H9 (cell line): ENCODE measurements around the gene PGLYRP4. TPM values are rescaled to one million over a fixed set of nuclear protein-coding genes. Genes with fewer than 3 reads are reported as not detected.

Source experiments
- DNase-seq: peaks from one replicate; pipeline ENCODE4 v3.0.0-alpha.2; 2017
- H2AFZ ChIP-seq: one replicate; pipeline ENCODE4 v1.6.1; 2013; ENCODE audit warnings: mild to moderate bottlenecking, low read length, control low read depth, moderate library complexity
- H2AK5ac ChIP-seq: 2 replicates; pipeline ENCODE4 v1.6.1; 2013; ENCODE audit warnings: low read length, control low read depth, mixed read lengths; ENCODE audit not compliant: insufficient read length
- H2BK120ac ChIP-seq: one replicate; pipeline ENCODE4 v1.6.1; 2013; ENCODE audit warnings: low read depth, mild to moderate bottlenecking, low read length, control low read depth, inconsistent platforms; ENCODE audit not compliant: poor library complexity, severe bottlenecking
- H2BK12ac ChIP-seq: 2 replicates; pipeline ENCODE4 v1.6.1; 2013; ENCODE audit warnings: low read length, control low read depth, mixed read lengths, low read depth; ENCODE audit not compliant: insufficient read length
- H2BK15ac ChIP-seq: 2 replicates; pipeline ENCODE4 v1.6.1; 2013; ENCODE audit warnings: low read depth, low read length, control low read depth
- H2BK20ac ChIP-seq: one replicate; pipeline ENCODE4 v1.6.1; 2013; ENCODE audit warnings: low read depth, mild to moderate bottlenecking, low read length, control low read depth, inconsistent platforms; ENCODE audit not compliant: poor library complexity, severe bottlenecking
- H2BK5ac ChIP-seq: 2 replicates; pipeline ENCODE4 v1.6.1; 2013; ENCODE audit warnings: low read length, control low read depth, mixed read lengths; ENCODE audit not compliant: insufficient read length
- H3K14ac ChIP-seq: 2 replicates; pipeline ENCODE4 v1.6.1; 2013; ENCODE audit warnings: low read length, control low read depth; ENCODE audit not compliant: insufficient read depth
- H3K18ac ChIP-seq: 2 replicates; pipeline ENCODE4 v1.6.1; 2013; ENCODE audit warnings: low read depth, mild to moderate bottlenecking, mixed read lengths, low read length, control low read depth; ENCODE audit not compliant: insufficient read length
- H3K23ac ChIP-seq: 2 replicates; pipeline ENCODE4 v1.6.1; 2013; ENCODE audit warnings: low read length, control low read depth, mixed read lengths, low read depth; ENCODE audit not compliant: insufficient read length
- H3K23me2 ChIP-seq: 2 replicates; pipeline ENCODE4 v1.6.1; 2013; ENCODE audit warnings: low read depth, mild to moderate bottlenecking, mixed read lengths, low read length, control low read depth; ENCODE audit not compliant: insufficient read length, poor library complexity, severe bottlenecking
- H3K27ac ChIP-seq: 2 replicates; pipeline ENCODE4 v1.5.1; 2013; ENCODE audit warnings: low read length, control low read depth, mixed read lengths, low read depth; ENCODE audit not compliant: insufficient read length
- H3K27me3 ChIP-seq: 2 replicates; pipeline ENCODE4 v1.6.1; 2013; ENCODE audit warnings: low read length, control low read depth, inconsistent platforms; ENCODE audit not compliant: insufficient read depth
- H3K4ac ChIP-seq: 2 replicates; pipeline ENCODE4 v1.6.1; 2013; ENCODE audit warnings: low read depth, mild to moderate bottlenecking, control low read depth, inconsistent platforms, low read length, moderate library complexity
- H3K4me1 ChIP-seq: 2 replicates; pipeline ENCODE4 v1.6.1; 2013; ENCODE audit warnings: low read length, control low read depth, inconsistent platforms; ENCODE audit not compliant: insufficient read depth
- H3K4me2 ChIP-seq: 2 replicates; pipeline ENCODE4 v1.6.1; 2013; ENCODE audit warnings: low read length, control low read depth, mixed read lengths; ENCODE audit not compliant: insufficient read length, insufficient read depth
- H3K56ac ChIP-seq: 2 replicates; pipeline ENCODE4 v1.6.1; 2013; ENCODE audit warnings: low read depth, mild to moderate bottlenecking, mixed read lengths, low read length, control low read depth; ENCODE audit not compliant: insufficient read length
- H3K79me1 ChIP-seq: 2 replicates; pipeline ENCODE4 v1.6.1; 2013; ENCODE audit warnings: low read depth, mild to moderate bottlenecking, moderate library complexity, low read length, control low read depth, inconsistent platforms; ENCODE audit not compliant: insufficient read depth, poor library complexity, severe bottlenecking
- H3K79me2 ChIP-seq: 2 replicates; pipeline ENCODE4 v1.6.1; 2013; ENCODE audit warnings: low read length, control low read depth, inconsistent platforms; ENCODE audit not compliant: insufficient read depth
- H3K9ac ChIP-seq: 2 replicates; pipeline ENCODE4 v1.6.1; 2013; ENCODE audit warnings: low read length, control low read depth, mixed read lengths; ENCODE audit not compliant: insufficient read length; ENCODE audit errors: extremely low read depth
- H3K9me3 ChIP-seq: one replicate; pipeline ENCODE4 v1.6.1; 2013; ENCODE audit warnings: low read depth, low read length, inconsistent platforms; ENCODE audit not compliant: control insufficient read depth
- H3T11ph ChIP-seq: one replicate; pipeline ENCODE4 v1.6.1; 2013; ENCODE audit warnings: mild to moderate bottlenecking, low read length, control low read depth, inconsistent platforms
- H4K20me1 ChIP-seq: one replicate; pipeline ENCODE4 v1.6.1; 2013; ENCODE audit not compliant: control insufficient read depth, insufficient read length, insufficient read depth
- H4K5ac ChIP-seq: 2 replicates; pipeline ENCODE4 v1.6.1; 2013; ENCODE audit warnings: low read depth, mild to moderate bottlenecking, mixed read lengths, low read length, control low read depth; ENCODE audit not compliant: insufficient read length
- H4K8ac ChIP-seq: replicated peaks from 2 replicates; pipeline ENCODE4 v1.6.1; 2013; ENCODE audit warnings: low read length, control low read depth, mixed read lengths, low read depth; ENCODE audit not compliant: insufficient read length
- H4K91ac ChIP-seq: 2 replicates; pipeline ENCODE4 v1.6.1; 2013; ENCODE audit warnings: low read depth, mild to moderate bottlenecking, moderate library complexity, mixed read lengths, low read length, control low read depth; ENCODE audit not compliant: insufficient read length
- H3K27ac Mint-ChIP-seq, 3 experiments: 2 replicates in 2 of 3; 3 replicates in 1 of 3; pipeline ENCODE4 v1.8.0; 2020 to 2021; ENCODE audit warnings: mixed read lengths in 3 of 3, mild to moderate bottlenecking in 1 of 3, moderate library complexity in 1 of 3
- H3K27me3 Mint-ChIP-seq: 2 replicates; pipeline ENCODE4 v1.8.0; 2021; ENCODE audit warnings: low read depth, mild to moderate bottlenecking, moderate library complexity, mixed read lengths
- H3K36me3 Mint-ChIP-seq, 3 experiments: 2 replicates in 2 of 3; 3 replicates in 1 of 3; pipeline ENCODE4 v1.8.0; 2020 to 2021; ENCODE audit warnings: low read depth in 3 of 3, mixed read lengths in 3 of 3; ENCODE audit not compliant: insufficient read depth in 1 of 3
- H3K4me1 Mint-ChIP-seq, 2 experiments: 2 replicates each; pipeline ENCODE4 v1.8.0; 2020; ENCODE audit warnings: mixed read lengths in 2 of 2
- H3K4me3 Mint-ChIP-seq, 2 experiments: 2 replicates in 1 of 2; 3 replicates in 1 of 2; pipeline ENCODE4 v1.8.0; 2020 to 2021; ENCODE audit warnings: mild to moderate bottlenecking in 2 of 2, mixed read lengths in 2 of 2, moderate library complexity in 1 of 2
- H3K9me3 Mint-ChIP-seq, 2 experiments: 2 replicates in 1 of 2; 3 replicates in 1 of 2; pipeline ENCODE4 v1.8.0; 2020; ENCODE audit warnings: mild to moderate bottlenecking in 2 of 2, mixed read lengths in 2 of 2, moderate library complexity in 1 of 2
- WGBS: extraction: QIAGEN DNeasy Blood & Tissue Kit; methylation state at CpG from one replicate; pipeline ENCODE4 v1.1.7; 2013; ENCODE audit warnings: missing lambda C conversion rate, low lambda C conversion rate, mixed read lengths; ENCODE audit not compliant: insufficient read length; ENCODE audit errors: extremely low coverage; 5-methylcytosine and 5-hydroxymethylcytosine counted together
- total RNA-seq: library from RNA; stranded (reverse); gene quantifications from 2 replicates; pipeline ENCODE4 v1.2.1, GENCODE V29; 2021
- TF ChIP-seq, protein P1 (sequence below): fragments of 200-600 bp; sonication (generic); conservative IDR thresholded peaks from 3 replicates; pipeline ENCODE4 v1.8.0; 2021; ENCODE audit warnings: antibody characterized with exemption, mild to moderate bottlenecking

The PGLYRP4 gene
- total RNA-seq, 1 experiment from 2014 or later, result not detected

- no peak overlapping the region for H3K27ac ChIP-seq
Observed at GRCh38 chr1:153310526-153310925, 38.1 kb downstream of the PGLYRP4 start.

More at GRCh38 chr1:153310526-153310925, 38.1 kb downstream of the PGLYRP4 start:
- H2BK15ac ChIP-seq, result no peak overlapping the region
- Mint-ChIP-seq H3K36me3 (no peaks in the 10 kb centered on the region; a peak in 1 of 7 replicates), H3K27ac (no peak overlapping the region), H3K4me3 (no peak overlapping the region), H3K4me1 (peaks cover 10 to 15% of the 10 kb centered on the region in 2 experiments), H3K9me3 (peaks cover 5 to 14% of the 10 kb centered on the region in 2 experiments; a peak in 2 of 5 replicates), H3K27me3 (peaks cover 7% of the 10 kb centered on the region)
- H3T11ph ChIP-seq, result no peak overlapping the region
- no peak overlapping the region for H2BK12ac ChIP-seq
- H2BK120ac ChIP-seq, result no peak overlapping the region
- no peak overlapping the region for H3K14ac ChIP-seq
- no peaks in the 10 kb centered on the region for H4K20me1 ChIP-seq
- no peak overlapping the region for H4K91ac ChIP-seq
- no peak overlapping the region for H2AFZ ChIP-seq
- no peak overlapping the region for H3K9ac ChIP-seq
- TF ChIP-seq, protein P1, sequence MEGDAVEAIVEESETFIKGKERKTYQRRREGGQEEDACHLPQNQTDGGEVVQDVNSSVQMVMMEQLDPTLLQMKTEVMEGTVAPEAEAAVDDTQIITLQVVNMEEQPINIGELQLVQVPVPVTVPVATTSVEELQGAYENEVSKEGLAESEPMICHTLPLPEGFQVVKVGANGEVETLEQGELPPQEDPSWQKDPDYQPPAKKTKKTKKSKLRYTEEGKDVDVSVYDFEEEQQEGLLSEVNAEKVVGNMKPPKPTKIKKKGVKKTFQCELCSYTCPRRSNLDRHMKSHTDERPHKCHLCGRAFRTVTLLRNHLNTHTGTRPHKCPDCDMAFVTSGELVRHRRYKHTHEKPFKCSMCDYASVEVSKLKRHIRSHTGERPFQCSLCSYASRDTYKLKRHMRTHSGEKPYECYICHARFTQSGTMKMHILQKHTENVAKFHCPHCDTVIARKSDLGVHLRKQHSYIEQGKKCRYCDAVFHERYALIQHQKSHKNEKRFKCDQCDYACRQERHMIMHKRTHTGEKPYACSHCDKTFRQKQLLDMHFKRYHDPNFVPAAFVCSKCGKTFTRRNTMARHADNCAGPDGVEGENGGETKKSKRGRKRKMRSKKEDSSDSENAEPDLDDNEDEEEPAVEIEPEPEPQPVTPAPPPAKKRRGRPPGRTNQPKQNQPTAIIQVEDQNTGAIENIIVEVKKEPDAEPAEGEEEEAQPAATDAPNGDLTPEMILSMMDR, result no peak
- no peak overlapping the region for H3K4ac ChIP-seq
- no peak overlapping the region for H4K5ac ChIP-seq
- H3K23me2 ChIP-seq, result no peaks in the 10 kb centered on the region
- H2AK5ac ChIP-seq, result no peak overlapping the region
- H4K8ac ChIP-seq, result no peak overlapping the region
- H3K9me3 ChIP-seq, result no peaks in the 10 kb centered on the region
- WGBS, result no CpG with 5 or more reads among the region's 7 CpGs
- no peaks in the 10 kb centered on the region for H3K79me2 ChIP-seq
- no peaks in the 10 kb centered on the region; the same call in 1 of the 2 replicates for H3K4me1 ChIP-seq
- no peaks in the 10 kb centered on the region for H3K79me1 ChIP-seq
- H2BK20ac ChIP-seq, result no peak overlapping the region
- no peak for DNase-seq
- no peak overlapping the region for H3K56ac ChIP-seq
- H2BK5ac ChIP-seq, result no peak overlapping the region
- H3K23ac ChIP-seq, result no peak overlapping the region
- H3K27me3 ChIP-seq, result no peaks in the 10 kb centered on the region
- H3K4me2 ChIP-seq, result no peak overlapping the region
- no peak overlapping the region for H3K18ac ChIP-seq
